DND-41 (cell line): ENCODE results near the gene PLPP3.
A peak's percentile ranks its signal among the peaks of the same experiment; 100 is the strongest.

Experiments used
- ATAC-seq: fragments of 200-7000 bp; cut with Tn5 transposase; 3 replicates; pipeline ENCODE4 v1.9.1; 2021; ENCODE audit warnings: low read depth; ENCODE audit not compliant: insufficient read depth
- DNase-seq: peaks from one replicate; pipeline ENCODE4 v3.0.0-alpha.2; 2020
- H2AFZ ChIP-seq: 2 replicates; pipeline ENCODE4 v1.6.0; 2012; ENCODE audit warnings: low read depth, low read length
- H3K27ac ChIP-seq: 2 replicates; pipeline ENCODE4 v1.5.1; 2012; ENCODE audit warnings: low read length, inconsistent platforms
- H3K27me3 ChIP-seq: fragments of 200-600 bp; sonication (generic); 2 replicates; pipeline ENCODE4 v1.6.0; 2012; ENCODE audit warnings: low read length, mild to moderate bottlenecking, inconsistent platforms; ENCODE audit not compliant: insufficient read depth, poor library complexity
- H3K36me3 ChIP-seq: 2 replicates; pipeline ENCODE4 v1.5.1; 2012; ENCODE audit warnings: low read length, inconsistent platforms; ENCODE audit not compliant: insufficient read depth
- H3K4me1 ChIP-seq: 2 replicates; pipeline ENCODE4 v1.5.1; 2012; ENCODE audit warnings: mild to moderate bottlenecking, low read length; ENCODE audit not compliant: insufficient read depth
- H3K4me2 ChIP-seq: 2 replicates; pipeline ENCODE4 v1.6.0; 2012; ENCODE audit warnings: mild to moderate bottlenecking, moderate library complexity, low read length, inconsistent platforms; ENCODE audit not compliant: insufficient read depth
- H3K4me3 ChIP-seq, 2 experiments: fragments of 200-600 bp in 1 of 2; shearing (Covaris generic) in 1 of 2; 2 replicates each; pipeline ENCODE4 v1.5.1; 2012 to 2016; ENCODE audit warnings: inconsistent platforms in 2 of 2, low read length in 2 of 2, mild to moderate bottlenecking in 2 of 2, low read depth in 1 of 2, moderate library complexity in 1 of 2
- H3K79me2 ChIP-seq: 2 replicates; pipeline ENCODE4 v1.6.0; 2012; ENCODE audit warnings: low read length, inconsistent platforms; ENCODE audit not compliant: insufficient read depth
- H3K9ac ChIP-seq: 2 replicates; pipeline ENCODE4 v1.6.0; 2012; ENCODE audit warnings: low read depth, mild to moderate bottlenecking, inconsistent platforms, low read length, moderate library complexity
- H3K9me3 ChIP-seq: 2 replicates; pipeline ENCODE4 v1.5.1; 2012; ENCODE audit warnings: low read length, moderate library complexity, mild to moderate bottlenecking, inconsistent platforms; ENCODE audit not compliant: insufficient read depth, severe bottlenecking
- H4K20me1 ChIP-seq: 2 replicates; pipeline ENCODE4 v1.6.0; 2012; ENCODE audit warnings: low read length; ENCODE audit not compliant: insufficient read depth
- CTCF ChIP-seq: IDR thresholded peaks from 2 replicates; pipeline ENCODE4 v1.5.1; 2012; ENCODE audit warnings: borderline replicate concordance, low read length, moderate library complexity, mild to moderate bottlenecking; ENCODE audit not compliant: poor library complexity, severe bottlenecking; ENCODE audit errors: extremely low read depth
- EZH2 ChIP-seq: IDR thresholded peaks from 3 replicates; pipeline ENCODE4 v1.6.1; 2012; ENCODE audit warnings: borderline replicate concordance, low read depth, mild to moderate bottlenecking, moderate library complexity, low read length, inconsistent platforms; ENCODE audit not compliant: severe bottlenecking

The PLPP3 gene

GRCh38 chr1:56472860-56473259 is 106.5 kb downstream of the PLPP3 start:
- no peak overlapping the region for H3K4me3 ChIP-seq
- H3K36me3 ChIP-seq, result no peaks in the 10 kb centered on the region
- H3K9ac ChIP-seq, result no peak overlapping the region
- H3K4me2 ChIP-seq, result no peak overlapping the region
- H3K27ac ChIP-seq, result no peak overlapping the region
- TF ChIP-seq CTCF (no peak), EZH2 (no peak)
- H4K20me1 ChIP-seq, result no peaks in the 10 kb centered on the region
- ATAC-seq, result peak; percentile 35; the same call in 1 of the 3 replicates
- H3K9me3 ChIP-seq, result no peaks in the 10 kb centered on the region
- H3K79me2 ChIP-seq, result no peaks in the 10 kb centered on the region
- DNase-seq, result no peak
- no peaks in the 10 kb centered on the region for H3K27me3 ChIP-seq
- no peaks in the 10 kb centered on the region for H3K4me1 ChIP-seq
- no peak overlapping the region for H2AFZ ChIP-seq

GRCh38 chr1:56469640-56470371 is 109.6 kb downstream of the PLPP3 start:
- TF ChIP-seq EZH2, result no peak
- TF ChIP-seq CTCF, result no peak
- Histone ChIP-seq H3K4me2 (no peak overlapping the region), H2AFZ (no peak overlapping the region), H3K4me1 (no peaks in the 10 kb centered on the region), H3K9ac (no peak overlapping the region), H3K4me3 (no peak overlapping the region), H3K36me3 (no peaks in the 10 kb centered on the region), H3K27me3 (no peaks in the 10 kb centered on the region), H3K27ac (no peak overlapping the region), H3K9me3 (no peaks in the 10 kb centered on the region), H3K79me2 (no peaks in the 10 kb centered on the region), H4K20me1 (no peaks in the 10 kb centered on the region)
- ATAC-seq, result no peak
- no peak for DNase-seq

GRCh38 chr1:56468518-56468917 is 110.8 kb downstream of the PLPP3 start:
- Histone ChIP-seq H3K4me1 (no peaks in the 10 kb centered on the region), H3K27ac (no peak overlapping the region), H2AFZ (no peak overlapping the region), H4K20me1 (no peaks in the 10 kb centered on the region), H3K36me3 (no peaks in the 10 kb centered on the region), H3K27me3 (no peaks in the 10 kb centered on the region), H3K9me3 (no peaks in the 10 kb centered on the region), H3K79me2 (no peaks in the 10 kb centered on the region), H3K9ac (no peak overlapping the region), H3K4me3 (no peak overlapping the region), H3K4me2 (no peak overlapping the region)
- DNase-seq (no peak), ATAC-seq (no peak)
- no peak for TF ChIP-seq CTCF
- TF ChIP-seq EZH2, result no peak
